Measurements from ENCODE around the gene DDX54. TPM values are rescaled to one million over a fixed set of nuclear protein-coding genes. Genes with fewer than 3 reads are reported as not detected.
A peak's percentile ranks its signal among the peaks of the same experiment; 100 is the strongest.
"Not testable (repeated sequence)": the region's sequence is repeated elsewhere in the genome, so short reads cannot be mapped to it uniquely, and the experiment has no call there.

DDX54 gene
- total RNA-seq, 6 donors from 2014 or later, result 43.3 to 81.5 (median 58.9) TPM

DNA sequence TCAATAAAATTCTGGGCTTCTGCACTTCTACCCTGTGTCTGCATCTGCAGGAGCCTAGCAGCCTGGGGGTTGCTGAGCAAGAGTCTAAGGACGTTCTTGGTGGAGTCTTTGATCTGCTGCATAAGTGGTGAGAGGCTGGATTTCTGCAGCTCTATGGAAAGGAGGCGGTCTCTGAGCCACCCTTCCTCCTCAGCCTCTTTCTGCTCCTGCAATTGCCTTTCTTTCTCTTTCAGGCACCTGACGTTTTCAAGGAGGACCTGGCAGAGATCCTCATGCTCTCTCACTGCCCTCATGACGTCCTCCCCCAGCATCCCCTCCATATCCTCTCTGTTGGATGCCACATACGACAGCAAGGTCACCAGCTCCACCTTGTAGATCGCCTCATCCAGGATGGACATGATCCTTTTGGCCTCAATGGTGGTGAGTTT, 22.3 kb upstream of the DDX54 start:
- WGBS, 2 donors, result 57 to 61% methylated on average over 6 of the region's 6 CpGs
- H3K36me3 ChIP-seq, result no peaks in the 10 kb centered on the region
- H3K27ac ChIP-seq, result peak overlapping the region in 1 of 4 donors; percentile 70
- H3K4me3 ChIP-seq, result no peak overlapping the region
- no peaks in the 10 kb centered on the region for H3K9me3 ChIP-seq
- ATAC-seq (ENCODE audit: low FRiP score in 2 of 2), result peak in 1 of 2 donors; percentile 47
- peaks cover 17 to 29% (median 23%) of the 10 kb centered on the region in 4 donors for H3K4me1 ChIP-seq
- no peaks in the 10 kb centered on the region for H3K27me3 ChIP-seq
- DNase-seq, result no peak
- no peak for TF ChIP-seq POLR2A (IDR thresholded peaks at IDR 0.05)
- TF ChIP-seq, protein P1, sequence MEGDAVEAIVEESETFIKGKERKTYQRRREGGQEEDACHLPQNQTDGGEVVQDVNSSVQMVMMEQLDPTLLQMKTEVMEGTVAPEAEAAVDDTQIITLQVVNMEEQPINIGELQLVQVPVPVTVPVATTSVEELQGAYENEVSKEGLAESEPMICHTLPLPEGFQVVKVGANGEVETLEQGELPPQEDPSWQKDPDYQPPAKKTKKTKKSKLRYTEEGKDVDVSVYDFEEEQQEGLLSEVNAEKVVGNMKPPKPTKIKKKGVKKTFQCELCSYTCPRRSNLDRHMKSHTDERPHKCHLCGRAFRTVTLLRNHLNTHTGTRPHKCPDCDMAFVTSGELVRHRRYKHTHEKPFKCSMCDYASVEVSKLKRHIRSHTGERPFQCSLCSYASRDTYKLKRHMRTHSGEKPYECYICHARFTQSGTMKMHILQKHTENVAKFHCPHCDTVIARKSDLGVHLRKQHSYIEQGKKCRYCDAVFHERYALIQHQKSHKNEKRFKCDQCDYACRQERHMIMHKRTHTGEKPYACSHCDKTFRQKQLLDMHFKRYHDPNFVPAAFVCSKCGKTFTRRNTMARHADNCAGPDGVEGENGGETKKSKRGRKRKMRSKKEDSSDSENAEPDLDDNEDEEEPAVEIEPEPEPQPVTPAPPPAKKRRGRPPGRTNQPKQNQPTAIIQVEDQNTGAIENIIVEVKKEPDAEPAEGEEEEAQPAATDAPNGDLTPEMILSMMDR (IDR thresholded peaks at IDR 0.05), result no peak
- no peak for TF ChIP-seq POLR2AphosphoS5 (IDR thresholded peaks at IDR 0.05)
- TF ChIP-seq EP300 (IDR thresholded peaks at IDR 0.05), result no peak

DNA sequence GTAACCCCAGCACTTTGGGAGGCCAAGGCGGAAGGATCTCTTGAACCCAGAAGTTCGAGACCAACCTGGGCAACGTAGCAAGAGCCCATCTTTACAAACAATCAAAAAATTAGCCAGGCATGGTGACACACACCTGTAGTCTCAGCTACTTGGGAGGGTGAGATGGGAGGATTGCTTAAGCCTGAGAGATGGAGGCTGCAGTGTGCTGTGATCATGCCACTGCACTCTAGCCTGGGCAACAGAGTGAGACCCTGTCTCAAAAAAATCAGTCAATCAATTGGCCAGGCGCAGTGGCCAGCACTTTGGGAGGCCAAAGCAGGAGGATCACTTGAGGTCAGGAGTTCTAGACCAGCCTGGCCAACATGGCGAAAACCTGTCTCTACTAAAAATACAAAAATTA, 21.5 kb upstream of the DDX54 start:
- 98 to 99% methylated on average over 5 of the region's 5 CpGs for WGBS, 2 donors

DNA sequence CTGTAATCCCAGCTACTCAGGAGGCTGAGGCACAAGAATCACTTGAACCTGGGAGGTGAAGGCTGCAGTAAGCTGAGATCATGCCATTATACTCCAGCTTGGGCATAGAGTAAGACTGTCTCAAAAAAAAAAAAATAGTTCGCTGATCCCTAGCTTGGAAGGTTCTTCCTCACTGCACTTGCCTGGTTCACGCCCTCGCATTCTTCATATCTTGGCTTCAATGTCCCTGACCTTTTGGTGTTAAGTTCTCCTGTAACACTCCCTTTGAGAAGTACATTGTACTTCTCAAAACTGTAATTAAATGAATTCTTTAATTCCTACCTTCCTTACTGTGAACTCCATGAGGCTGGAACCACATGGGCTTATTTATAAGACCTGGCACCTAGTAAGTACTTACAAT, 19.5 kb upstream of the DDX54 start:
- ATAC-seq (ENCODE audit: low FRiP score in 2 of 2) (no peak), DNase-seq (no peak)
- Histone ChIP-seq H3K4me3 (no peak overlapping the region), H3K36me3 (no peaks in the 10 kb centered on the region), H3K4me1 (peaks cover 17 to 34% (median 24%) of the 10 kb centered on the region in 4 donors), H3K27ac (peak overlapping the region in 1 of 4 donors; percentile 19), H3K9me3 (no peaks in the 10 kb centered on the region), H3K27me3 (no peaks in the 10 kb centered on the region)
- WGBS, 2 donors, result 85 to 93% methylated on average over 3 of the region's 3 CpGs
- TF ChIP-seq POLR2A (IDR thresholded peaks at IDR 0.05) (no peak), EP300 (IDR thresholded peaks at IDR 0.05) (no peak), POLR2AphosphoS5 (IDR thresholded peaks at IDR 0.05) (no peak)
- TF ChIP-seq, protein P1 (IDR thresholded peaks at IDR 0.05), result no peak

More for the DNA sequence above, 21.5 kb upstream of the DDX54 start:
- not testable (repeated sequence) for H3K36me3 ChIP-seq; H3K27ac ChIP-seq; H3K4me3 ChIP-seq; DNase-seq; ATAC-seq (ENCODE audit: low FRiP score in 2 of 2); H3K9me3 ChIP-seq; H3K27me3 ChIP-seq
- peaks cover 17 to 29% (median 23%) of the 10 kb centered on the region in 4 donors for H3K4me1 ChIP-seq

DNA sequence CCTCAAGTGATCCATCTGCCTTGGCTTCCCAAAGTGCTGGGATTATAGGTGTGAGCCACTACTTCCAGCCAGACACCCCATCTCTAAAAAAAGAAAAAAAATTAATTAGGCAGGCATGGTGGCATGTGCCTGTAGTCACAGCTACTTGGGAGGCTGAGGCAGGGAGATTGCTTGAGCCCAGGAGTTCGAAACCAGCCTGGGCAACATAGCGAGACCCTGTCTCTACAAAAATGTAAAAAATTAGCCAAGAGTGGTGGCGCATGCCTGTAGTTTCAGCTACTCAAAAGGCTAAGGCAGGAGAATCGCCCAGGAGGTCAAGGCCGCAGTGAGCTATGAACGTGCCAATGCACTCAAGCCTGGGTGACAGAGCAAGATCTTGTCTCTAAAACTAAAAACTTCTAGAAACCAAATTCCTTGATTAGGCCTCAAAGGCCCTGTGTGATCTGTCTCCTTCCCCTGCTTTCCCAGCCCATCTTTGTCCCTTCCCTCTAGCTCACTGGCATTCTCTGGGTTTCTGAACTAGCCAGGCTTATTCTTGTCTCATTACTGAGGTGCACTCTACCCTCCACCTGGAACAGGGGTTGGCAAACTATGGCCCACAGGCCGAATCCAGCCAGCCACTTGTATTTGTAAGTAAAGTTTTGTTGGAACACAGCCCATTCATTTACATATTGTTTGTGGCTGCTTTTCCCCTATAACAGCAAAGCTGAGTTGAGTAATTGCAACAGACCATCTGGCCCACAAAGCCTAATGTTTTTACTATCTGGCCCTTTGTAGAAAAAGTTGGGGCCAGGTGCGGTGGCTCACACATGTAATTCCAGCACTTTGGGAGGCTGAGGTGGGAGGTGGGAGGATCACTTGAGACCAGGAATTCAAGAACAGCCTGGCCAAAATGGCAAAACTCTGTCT, 18.8 kb upstream of the DDX54 start:
- no peak for ATAC-seq (ENCODE audit: low FRiP score in 2 of 2)
- peak overlapping the region in 2 of 4 donors; percentile 19 to 30 for H3K27ac ChIP-seq
- peaks cover 11 to 28% (median 18%) of the 10 kb centered on the region in 4 donors for H3K4me1 ChIP-seq
- H3K27me3 ChIP-seq, result no peaks in the 10 kb centered on the region
- H3K4me3 ChIP-seq, result no peak overlapping the region
- H3K9me3 ChIP-seq, result no peaks in the 10 kb centered on the region
- DNase-seq, result no peak
- WGBS, 2 donors, result 83 to 87% methylated on average over 8 of the region's 8 CpGs
- no peak for TF ChIP-seq POLR2AphosphoS5 (IDR thresholded peaks at IDR 0.05)
- no peak for TF ChIP-seq EP300 (IDR thresholded peaks at IDR 0.05)
- no peak for TF ChIP-seq POLR2A (IDR thresholded peaks at IDR 0.05)
- TF ChIP-seq, protein P1 (IDR thresholded peaks at IDR 0.05), result no peak
- H3K36me3 ChIP-seq, result no peaks in the 10 kb centered on the region

DNA sequence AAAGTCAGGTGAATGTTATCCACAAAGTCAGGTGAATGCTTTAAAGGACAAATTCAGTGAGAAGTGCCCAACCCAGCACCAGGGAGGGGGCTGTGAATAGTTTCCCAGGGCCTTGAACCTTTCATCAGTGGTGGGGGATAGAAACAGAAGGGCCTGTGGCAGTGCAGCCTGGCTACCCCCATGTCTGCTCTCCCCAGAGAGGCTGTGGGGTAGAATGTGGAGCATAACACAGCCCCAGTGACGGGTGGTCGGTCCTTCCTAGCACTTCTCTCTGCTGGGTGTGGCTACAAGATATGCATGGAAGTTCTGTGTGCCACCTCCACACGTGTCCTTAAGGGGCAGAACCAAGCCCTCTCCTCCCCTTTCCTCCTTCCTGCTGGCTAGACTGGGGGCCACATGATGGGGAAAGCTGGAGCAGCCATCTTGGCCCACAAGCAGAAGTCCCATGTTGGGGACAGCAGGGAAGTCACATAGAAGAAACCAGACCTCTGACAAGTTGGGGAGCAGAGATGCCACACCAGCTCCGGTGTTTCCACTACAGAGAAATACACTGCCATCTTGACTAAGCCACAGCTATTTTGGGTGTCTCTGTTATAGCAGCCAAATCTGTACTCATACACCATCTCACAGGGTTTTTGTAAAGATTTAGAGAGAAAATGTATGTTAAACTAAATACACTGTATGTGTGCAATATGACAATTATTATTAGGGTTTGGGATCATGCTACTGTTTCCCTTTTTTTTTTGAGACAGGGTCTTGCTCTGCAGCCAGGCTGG, 17.2 kb upstream of the DDX54 start:
- H3K4me3 ChIP-seq, result no peak overlapping the region
- ATAC-seq (ENCODE audit: low FRiP score in 2 of 2) (no peak), DNase-seq (no peak)
- no peaks in the 10 kb centered on the region for H3K9me3 ChIP-seq
- no peaks in the 10 kb centered on the region for H3K36me3 ChIP-seq
- H3K4me1 ChIP-seq, result peaks cover under 1 to 14% (median 7%) of the 10 kb centered on the region in 4 donors
- TF ChIP-seq POLR2AphosphoS5 (IDR thresholded peaks at IDR 0.05), result no peak
- no peak for TF ChIP-seq EP300 (IDR thresholded peaks at IDR 0.05)
- H3K27me3 ChIP-seq, result no peaks in the 10 kb centered on the region
- 64 to 65% methylated on average over 2 to 4 of the region's 4 CpGs for WGBS, 2 donors
- H3K27ac ChIP-seq, result no peak overlapping the region
